GM19238 (cell line): ENCODE measurements around the gene HSPBP1.

Experiments used
- DNase-seq: peaks from one replicate; pipeline ENCODE4 v3.0.0; 2011; ENCODE audit warnings: low spot score; ENCODE audit not compliant: insufficient read length

The HSPBP1 gene

DNA sequence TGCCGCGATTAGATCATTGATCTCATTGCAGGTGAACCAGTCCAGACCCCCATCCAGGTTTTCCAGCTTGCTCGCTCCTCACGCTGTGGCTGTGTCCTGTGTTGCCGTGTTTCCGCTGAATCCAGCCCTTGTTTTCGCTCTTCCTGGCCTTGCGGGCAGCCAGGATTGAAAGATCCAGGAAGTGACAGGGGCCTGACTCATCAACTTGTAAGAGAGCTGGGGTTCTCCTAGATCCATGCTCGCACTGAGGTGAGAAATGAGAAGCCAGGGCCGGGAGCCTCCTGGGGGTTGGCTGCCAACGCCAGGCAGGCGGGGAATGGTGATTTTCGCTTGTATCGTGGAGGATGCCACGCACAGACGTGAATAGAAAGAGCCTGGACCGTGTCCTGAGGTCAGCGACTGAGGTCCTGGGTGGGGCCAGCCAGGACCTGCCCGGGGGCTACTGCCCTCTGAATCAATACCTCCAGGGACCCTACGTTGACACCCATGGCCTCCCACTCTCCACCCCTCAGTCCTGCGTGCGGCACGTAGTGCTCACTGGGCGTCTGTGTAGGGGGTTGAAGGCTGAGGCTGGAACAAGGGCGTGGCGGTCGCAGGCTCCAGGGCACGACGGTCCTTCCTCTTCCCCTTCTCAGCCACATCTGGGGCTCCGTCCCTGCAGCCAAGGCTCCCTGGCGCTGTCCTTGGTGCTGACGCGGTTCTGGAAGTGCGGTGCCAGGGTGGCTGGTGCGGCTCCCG is 63.3 kb downstream of the HSPBP1 start:
- no peak for DNase-seq

DNA sequence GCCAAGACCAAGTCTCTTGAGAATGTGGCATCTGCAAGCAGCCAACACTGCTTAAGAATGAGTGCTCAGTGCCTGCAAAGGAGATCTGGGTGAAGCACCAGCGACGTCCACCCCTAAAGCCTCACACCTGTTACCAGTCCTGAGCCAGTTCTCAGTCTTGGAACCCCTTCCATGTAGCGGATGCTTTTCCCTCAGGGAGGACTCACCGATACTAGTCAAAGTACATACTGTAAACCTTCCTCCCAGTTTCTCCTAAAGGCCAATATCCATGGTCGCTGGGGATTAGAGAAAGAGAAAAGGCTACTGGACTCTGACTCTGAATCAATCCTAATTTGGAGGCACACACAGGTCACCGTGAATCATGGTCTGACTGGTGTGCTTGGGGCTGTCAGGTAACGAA is 66.4 kb downstream of the HSPBP1 start:
- DNase-seq = no peak

DNA sequence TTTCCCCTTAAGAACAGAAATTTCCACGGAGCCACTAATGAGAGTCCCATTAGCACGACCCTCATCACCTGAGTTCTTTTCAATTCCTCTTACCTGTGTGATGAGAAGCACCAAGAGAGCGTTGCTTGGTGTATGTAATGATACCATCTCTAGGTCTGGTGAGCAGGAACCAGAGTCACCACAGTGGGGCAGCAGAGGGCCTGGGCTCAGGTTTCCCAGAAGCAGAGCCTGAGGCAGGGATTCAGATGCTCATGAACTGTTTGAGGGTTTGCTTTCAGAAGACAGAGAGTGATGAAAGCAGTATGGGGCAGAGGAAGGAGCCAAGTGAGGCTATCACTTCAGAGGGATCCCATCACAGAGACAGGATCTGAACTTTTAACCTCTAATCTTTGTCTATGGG is 67.5 kb downstream of the HSPBP1 start:
- DNase-seq = no peak
